Islet of Langerhans (tissue), 1 donor: ENCODE measurements around the gene PPFIA3.
"Not testable (repeated sequence)": the region's sequence is repeated elsewhere in the genome, so short reads cannot be mapped to it uniquely, and the experiment has no call there.

Source experiments
- FAIRE-seq: peaks from one replicate; lab custom pipeline; 2011; peaks lifted over from hg19 to GRCh38; lab: Jason Lieb, UNC

Gene PPFIA3

DNA sequence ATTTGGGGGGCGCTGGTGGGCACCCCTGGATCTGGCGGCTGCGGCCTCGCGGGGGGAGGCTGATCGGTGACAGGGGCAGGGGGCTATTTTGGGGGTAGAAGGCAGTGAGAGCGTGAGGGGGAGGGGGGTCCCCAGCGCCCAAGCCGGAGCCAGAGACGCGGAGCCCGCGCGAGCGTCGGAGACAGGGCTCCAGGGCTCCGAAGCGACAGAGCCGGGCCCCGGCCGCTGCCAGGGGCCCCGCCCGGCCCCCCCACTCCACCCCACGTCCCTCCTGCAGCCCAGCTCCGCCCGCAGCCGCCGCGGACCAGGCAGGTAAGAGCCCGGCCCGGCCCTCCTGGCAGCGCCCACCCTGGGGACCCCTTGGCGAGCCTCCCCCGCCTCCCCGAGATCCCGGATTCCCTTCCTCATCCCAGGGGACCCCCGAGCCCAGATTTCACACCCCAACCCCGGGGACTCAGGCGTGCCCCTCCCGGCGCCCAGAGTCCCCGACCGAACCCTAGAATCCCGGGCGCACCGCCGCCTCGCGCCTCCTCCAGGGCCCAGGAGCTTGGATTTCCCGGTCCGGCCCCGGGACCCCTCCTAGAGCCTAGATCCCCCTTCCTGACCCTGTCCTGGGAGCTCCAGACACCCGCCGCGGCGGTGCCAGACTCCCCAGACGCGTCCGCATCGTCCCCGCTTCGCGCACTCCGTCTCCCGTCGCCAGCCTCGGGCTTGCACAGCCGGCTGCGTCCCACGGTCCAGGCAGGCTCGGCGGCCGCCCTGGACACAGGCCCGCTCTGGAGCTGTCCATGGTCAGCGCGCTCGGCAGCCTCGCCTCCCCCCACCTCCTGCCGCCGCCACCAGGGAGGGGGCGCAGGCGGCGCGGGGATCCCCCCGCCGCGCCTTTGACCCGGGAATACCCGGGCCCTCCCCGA, at the start of gene PPFIA3:
Gene PPFIA3, plus strand, starts transcription at position 134 of the 914 bp plus-strand sequence. CDS start 8,330 bp downstream, outside the sequence.
- FAIRE-seq = no peak

DNA sequence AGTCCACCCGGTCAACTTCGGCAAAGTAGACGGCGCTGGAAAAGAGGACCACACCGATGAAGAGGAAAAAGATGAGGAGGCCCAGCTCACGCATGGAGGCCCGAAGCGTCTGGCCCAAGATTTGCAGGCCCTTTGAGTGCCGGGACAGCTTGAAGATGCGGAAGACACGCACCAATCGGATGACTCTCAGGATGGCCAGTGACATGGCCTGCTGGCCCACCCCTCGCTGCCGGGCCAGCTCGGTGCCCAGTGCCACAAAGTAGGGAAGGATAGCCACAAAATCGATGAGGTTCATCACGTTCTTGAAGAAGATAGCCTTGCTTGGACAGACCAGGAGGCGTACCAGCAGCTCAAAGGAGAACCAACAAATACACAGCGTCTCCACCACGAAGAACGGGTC, 48.9 kb upstream of the PPFIA3 start:
- no peak for FAIRE-seq

DNA sequence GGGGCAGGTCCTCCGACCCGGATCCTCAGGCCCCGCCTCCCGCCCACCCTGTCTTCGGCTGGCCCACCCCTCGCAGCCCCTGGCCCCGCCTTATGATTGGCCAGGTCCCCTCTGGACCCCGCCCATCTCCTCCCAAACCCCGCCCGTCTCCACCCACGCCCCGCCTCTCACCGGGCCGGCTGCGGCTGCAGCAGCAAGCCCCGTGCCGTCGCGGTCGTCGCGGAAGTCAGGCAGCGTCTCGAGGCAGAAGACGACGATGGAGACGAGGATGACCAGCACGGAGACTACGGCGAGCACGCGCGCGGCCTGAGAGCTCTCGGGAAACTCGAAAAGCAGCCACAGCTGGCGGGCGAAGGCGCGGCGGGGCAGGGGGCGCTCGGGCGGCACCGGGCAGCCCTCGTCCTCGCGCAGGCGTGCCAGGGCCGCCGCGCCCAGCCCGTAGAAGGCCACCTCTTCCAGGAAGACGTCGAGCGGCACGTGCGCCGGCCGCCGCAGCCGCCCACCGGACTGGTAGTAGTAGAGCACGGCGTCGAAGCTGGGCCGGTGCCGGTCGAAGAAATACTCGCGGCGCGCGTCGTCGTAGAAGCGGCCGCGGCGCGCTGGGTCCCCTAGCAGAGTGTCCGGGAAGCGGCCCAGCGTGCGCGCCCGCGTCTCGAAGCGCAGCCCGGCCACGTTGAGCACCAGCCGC, 47.3 kb upstream of the PPFIA3 start:
- no peak for FAIRE-seq

DNA sequence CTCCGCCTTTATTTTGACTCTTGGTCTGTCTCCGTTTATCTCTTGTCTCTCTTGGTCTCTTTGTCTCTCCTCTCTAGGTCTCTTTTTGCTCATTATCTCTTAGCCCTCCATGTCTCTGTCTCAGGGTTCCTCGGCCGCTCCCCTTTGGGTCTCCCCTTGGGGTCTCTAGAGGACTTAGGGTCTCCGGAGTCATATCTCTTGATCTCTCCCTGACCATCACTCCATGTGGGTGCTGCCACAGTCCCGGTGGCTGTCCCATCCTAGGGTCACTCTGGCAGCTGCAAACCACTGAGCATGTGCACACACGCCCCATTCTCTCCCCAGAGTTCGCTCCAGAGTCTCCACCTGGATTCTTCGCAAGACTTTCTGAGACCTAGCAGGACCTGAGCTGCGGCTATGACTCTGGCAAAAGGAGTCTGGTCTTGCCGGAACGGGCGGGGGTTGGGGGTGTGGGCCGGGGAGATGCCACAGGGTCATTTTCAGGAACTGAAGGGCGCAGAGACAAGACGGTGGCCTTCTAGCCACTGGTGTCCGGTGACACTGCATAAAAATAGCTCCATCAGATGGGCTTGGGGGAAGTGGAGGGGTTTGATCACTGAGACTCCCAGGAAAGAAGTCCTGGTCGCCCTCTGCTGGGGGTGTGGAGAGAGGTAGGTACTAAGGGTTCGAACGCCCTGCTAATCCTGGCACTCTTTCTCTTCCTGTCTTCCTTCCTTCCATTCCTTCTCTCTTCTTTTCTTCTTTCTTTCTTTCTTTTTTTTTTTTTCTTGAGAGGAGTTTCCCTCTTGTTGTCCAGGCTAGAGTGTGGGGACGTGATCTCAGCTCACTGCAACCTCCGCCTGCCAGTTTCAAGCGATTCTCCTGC, 45.6 kb upstream of the PPFIA3 start:
- FAIRE-seq = no peak

DNA sequence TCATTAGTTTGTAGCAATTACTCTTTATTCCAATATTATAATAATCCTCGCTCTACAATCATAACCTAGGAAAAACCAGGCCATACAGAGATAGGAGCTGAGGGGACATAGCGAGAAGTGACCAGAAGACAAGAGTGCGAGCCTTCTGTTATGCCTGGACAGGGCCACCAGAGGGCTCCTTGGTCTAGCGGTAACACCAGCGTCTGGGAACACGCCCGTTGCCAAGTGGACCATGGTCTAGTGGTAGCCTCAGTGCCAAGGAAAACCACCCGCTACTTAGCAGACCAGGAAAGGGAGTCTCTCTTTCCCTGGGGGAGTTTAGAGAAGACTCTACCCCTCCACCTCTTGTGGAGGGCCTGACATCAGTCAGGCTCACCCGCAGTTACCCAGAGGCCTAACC, 44.5 kb upstream of the PPFIA3 start:
- not testable (repeated sequence) for FAIRE-seq

DNA sequence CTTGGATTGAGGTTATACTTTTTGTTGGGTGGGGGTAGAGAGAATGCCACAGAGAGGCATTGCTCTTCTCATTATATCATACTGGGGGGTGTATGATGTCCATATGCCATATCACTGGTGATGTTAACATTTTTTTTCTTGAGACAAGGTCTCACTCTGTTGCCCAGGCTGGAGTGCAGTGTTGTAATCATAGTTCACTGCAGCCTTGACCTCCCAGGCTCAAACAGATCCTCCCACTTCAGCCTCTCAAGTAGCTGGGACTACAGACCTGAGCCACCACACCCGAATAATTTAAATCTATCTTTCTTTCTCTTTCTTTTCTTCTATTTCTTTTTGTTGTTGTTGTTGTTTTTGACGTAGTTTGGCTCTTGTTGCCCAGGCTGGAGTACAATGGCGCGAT, 39.0 kb upstream of the PPFIA3 start:
- no peak for FAIRE-seq

DNA sequence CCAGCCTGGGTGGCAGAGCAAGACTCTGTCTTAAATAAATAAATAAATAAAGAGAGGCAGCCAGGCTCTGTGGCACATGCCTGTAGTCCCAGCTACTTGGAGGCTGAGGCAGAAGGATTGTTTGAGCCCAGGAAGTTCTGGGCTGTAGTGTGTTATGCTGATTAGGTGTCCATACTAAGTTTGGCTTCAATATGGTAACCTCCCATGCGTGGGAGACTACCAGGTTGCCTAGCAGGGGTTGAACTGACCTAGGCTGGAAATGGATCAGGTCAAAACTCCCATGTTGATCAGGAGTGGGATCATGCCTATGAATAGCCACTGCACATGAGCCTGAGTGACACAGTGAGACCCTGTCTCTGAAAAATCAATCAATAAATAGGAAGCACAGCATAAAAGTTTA, 38.1 kb upstream of the PPFIA3 start:
- FAIRE-seq = no peak

DNA sequence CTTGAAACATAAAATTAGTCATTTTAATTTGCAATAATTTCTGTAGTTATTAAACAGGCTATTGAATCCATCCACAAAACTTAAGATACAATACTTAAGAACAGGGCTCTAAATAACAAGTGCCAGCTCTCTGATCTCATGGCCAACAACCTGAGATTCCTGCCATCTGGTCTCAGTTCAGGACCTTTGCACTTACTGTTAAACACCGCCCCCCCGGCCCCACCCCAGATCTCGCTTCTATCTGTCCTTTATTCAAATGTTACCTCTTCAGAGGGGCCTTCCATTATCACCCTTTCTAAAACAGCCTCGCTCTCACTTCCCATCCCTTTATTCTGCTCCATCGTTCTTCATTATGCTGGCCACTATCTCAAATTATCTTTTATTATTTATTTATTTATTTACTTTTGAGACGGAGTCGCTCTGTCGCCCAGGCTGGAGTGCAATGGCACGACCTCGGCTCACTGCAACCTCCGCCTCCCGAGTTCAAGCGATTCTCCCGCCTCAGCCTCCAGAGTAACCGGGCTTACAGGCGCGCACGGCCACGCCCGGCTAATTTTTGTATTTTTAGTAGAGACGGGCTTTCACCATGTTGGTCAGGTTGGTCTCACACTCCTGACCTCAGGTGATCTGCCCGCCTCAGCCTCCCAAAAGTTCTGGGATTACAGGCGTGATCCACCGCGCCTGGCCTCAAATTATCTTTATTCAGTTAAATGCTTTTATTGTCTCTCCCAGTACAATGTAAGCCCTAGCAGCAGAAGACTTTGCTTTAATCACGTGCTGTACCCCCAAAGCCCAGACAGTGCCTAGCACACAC, 34.9 kb upstream of the PPFIA3 start:
- no peak for FAIRE-seq

DNA sequence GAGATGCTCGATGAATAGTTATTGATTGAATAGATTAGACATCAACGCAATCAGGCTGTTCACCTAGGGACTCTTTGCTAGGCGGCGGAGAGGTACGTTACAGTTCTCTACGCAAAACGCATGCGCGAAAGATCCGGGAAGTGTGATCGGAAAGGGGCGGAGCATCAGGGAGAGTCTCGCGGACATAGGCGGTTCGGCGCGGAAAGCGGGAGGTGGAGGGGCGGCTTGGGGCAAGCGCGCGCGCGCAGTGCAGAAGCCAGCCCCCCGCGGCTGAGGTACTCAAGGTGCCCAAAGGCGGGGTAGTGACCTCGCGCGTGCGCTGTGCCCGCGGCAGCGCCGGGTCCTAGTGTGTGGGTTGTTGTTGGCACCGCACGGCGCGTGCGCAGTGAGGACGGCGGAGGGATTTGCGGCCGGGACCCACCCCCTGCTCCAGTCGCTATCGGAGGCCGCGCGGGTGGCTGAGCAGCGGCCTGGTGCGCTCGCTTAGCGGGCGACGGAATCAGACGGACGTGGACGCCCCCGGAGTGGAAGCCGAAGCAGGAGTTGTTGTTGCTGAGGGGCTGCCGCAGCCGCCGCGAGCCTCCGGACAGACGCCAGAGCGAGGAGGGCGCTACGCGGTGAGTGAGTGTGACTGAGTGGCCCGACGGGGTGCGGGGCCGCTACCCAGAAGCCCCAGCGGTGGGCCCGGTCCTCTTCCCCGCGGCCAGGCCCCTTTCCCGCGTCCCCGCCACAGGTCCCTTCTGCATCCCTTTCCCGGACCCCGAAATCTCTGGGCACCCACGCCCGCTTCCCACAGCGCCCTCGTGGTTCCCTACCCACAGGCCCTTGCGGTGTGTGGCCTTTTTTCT, 34.1 kb upstream of the PPFIA3 start, which contains the start of gene SNRNP70:
Gene SNRNP70, plus strand, starts transcription at position 432 of the 848 bp plus-strand sequence. CDS start 964 bp downstream, outside the sequence.
- FAIRE-seq = no peak

DNA sequence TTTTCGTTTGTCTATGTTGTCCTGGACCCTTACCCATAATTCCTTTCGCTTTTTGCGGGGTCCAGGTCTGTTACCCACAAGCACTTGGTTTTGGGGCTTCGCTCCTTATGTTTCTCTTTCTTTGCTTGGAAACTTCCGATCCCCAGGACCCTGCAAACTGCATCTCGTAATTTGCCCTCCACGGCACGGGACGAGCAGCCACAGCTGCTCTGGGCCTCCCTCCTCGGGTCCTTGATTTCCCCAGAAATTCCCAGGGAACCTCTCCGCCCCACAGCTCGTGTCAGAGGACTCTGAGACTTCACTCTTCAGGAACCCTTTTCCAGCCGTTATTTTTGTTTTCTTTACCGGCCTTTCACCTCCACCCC, 33.5 kb upstream of the PPFIA3 start:
- FAIRE-seq = no peak

DNA sequence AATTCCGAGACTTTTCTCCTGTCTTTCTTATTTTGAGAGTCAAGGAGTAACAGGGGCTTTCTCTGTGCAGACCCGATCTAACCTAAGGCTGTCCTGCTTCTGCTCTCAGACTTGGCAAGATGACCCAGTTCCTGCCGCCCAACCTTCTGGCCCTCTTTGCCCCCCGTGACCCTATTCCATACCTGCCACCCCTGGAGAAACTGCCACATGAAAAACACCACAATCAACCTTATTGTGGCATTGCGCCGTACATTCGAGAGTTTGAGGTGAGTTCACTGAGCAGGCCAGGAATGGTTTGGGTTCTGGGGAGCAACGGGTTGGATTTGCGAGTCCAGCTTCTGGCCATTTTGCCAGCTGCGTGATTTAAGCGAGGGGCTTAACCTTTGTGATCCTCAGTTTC, 33.0 kb upstream of the PPFIA3 start:
- no peak for FAIRE-seq

DNA sequence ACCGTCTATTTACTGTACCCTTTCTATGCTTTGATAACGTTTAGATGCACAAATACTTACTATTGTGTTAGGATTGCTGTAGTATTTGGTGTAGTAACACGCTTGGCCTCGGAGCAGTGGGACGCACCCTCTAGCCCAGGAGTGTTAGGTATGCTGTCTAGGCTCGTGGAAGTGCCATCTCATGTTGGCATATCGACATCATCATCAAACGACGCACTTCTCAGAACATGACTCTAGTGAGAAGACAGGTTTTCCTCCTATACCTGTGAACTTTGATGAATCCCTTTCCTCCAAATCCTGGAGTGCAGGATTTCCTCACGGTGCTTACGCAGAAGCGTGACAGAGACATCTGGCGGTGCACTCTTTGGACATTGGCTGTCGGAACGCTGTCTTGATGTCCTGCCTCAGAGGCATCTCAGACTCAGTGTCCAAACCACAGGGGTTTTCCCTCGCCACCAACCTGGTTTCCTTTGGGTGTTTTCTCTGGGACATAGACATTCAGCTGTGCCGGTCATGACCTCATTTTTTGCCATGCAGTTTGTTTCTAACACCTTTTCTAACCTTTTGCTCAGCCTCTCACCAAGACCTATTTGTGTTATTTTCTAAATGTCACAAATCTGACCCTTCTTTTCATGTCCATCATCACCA, 27.8 kb upstream of the PPFIA3 start:
- FAIRE-seq = no peak

DNA sequence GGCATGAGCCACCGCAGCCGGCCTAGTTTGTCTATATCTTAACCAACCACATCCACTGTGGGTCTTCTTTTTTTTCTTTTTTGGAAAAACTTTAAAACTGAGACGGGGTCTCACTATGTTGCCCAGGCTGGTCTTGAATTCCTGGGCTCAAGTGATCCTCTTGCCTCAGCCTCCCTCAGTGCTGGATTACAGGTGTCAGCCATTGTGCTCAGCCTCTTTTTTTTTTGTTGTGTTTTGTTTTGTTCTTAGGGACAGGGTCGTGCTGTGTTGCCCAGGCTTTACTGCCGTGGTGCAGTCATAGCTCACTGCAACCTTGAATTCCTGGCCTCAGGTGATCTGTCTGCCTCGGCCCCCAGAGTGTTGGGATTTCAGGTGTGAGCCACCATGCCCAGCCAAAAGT, 26.7 kb upstream of the PPFIA3 start:
- no peak for FAIRE-seq

DNA sequence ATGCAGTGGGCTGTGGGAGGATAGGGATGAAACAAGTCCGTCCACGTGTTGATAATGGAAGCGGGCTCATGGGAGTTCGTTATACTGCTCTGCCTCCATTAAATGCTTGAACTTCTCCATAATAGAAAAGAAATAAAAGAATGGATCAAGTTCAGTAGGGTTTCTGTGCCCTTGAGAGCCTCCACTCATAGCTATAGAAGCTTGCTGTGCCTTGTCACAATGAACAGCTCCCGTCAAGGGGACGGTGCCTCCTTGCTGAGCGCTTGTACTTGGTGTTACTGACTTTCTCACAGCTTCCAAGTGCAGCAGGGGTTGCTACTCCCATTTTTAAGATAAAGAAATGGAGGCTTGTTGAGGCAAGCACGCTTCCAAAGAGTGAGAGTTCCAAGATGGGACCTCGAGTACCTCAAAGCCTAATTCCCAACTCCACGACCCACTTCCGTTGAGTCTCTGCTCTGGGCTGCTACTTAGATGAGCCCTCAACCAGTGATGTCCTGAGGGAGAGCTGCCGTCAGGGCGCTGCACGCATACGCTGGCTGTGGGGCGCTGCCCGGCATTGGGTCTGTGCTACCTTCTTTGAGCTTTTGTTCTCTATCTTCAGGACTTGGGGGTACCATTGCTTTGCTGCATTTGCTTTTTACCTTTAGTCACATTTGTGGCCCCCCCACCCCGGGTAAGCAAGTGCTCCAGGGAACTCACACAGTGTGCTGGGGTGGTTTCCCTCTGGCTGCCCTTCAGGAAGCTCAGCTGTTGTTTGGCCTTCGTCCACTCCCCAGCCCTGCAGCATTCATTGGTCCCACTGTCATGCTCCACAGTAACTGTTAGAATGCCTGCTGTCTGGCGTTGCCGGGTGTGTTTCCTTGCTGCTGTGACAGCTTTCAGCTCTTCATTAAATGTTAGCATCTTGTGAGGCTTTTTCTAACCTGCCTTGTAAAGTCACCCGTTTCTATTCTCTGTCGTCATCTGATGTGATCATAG, 24.6 kb upstream of the PPFIA3 start:
- FAIRE-seq = no peak

DNA sequence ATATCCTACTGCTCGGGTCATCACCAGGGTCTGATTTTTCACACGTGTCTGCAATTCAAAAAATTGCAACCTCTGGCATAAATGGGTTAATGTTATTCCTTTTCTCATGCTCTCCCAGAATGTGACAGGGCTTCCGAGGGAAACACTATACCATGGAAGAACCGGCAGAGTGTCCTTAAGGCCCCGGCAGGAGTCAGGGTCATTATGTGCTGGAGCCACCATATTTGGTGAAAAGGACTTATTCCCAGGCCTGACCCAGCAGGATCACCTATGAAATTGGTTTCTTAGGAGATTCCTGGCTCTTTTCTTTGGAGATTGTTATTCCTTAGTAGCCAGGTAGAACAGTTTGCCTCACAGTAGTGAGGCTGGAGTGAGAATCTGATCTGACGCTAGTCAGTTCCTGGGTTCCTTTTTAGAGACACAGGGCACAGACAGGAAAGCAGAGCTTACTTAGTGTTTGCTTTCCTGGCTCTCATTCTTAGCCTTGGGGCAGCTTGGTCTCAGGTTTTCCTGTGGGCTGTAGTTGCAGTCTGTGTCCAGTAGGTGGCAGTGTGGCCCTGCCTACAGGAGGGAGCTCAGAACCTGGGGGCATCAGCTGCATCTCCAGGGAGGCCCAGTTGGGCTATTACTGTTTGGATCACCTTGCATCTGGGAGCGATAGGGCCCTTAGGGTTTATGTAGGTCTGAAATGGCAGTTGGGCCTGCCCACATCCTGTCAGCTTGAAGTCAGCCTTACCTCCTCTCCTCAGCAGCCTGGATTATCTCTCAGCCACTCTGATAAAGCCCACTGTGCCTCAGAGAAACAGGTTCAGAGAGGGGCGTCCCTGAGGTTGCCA, 21.7 kb upstream of the PPFIA3 start:
- no peak for FAIRE-seq

DNA sequence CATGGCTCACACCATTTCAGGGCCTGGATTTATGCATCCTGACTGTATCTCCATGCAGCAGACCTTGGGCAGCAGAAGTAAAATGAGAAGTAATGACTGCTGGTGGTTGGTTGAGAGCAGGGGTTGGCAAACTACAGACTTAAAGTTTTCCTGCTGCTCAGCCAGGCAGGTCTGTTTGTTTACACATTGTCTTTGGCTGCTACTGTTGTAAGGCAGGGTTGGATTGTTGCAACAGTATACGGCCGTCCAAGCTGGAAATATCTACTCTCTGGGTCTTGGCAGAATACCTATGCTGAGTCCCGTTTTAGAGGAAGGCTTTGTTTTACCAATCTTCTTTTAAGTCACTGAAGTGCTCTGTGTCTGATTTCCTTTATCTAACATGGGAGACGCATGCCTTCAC, 20.5 kb upstream of the PPFIA3 start:
- no peak for FAIRE-seq

DNA sequence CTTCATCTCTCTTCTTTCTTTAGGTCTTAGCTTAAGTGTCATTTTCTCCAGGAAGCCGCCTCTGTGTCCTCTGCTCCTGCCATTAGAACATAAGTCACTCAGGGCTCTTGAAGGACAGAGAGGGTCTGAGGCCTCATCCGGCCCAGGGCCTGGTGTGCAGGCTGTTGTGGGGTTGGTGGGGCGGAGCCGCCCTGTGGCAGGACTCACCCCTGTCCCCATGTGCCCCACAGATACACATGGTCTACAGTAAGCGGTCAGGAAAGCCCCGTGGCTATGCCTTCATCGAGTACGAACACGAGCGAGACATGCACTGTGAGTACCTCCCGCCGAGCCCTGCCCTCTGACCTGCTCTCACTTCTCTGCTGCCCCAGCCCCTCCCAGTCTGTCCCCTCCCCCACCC, 18.2 kb upstream of the PPFIA3 start:
- no peak for FAIRE-seq

DNA sequence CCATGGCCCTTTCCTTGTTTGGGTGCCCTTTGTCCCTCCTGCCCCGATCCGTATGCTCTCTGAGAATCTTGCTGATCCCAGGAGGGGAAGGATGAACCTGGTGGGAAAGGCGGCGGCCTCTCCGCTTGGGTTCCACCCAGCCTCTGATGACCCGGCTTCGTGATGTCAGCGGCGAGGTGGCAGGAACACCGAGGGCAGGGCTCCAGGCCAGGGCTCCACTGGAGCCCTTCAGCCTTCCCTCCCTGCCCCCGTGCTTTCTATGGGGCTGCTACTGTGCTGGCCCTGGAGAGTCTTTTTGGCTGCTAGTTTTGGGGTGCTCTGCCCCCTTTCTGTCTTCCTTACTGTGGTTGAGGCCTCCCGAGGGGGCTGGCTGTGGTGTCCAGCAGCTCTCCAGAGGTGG, 17.0 kb upstream of the PPFIA3 start:
- no peak for FAIRE-seq
